Stimulated activated CD4-positive, alpha-beta T cell treated with anti-CD3 and anti-CD28 coated beads, Interleukin-1b, Interleukin-23, amount 100 ng/mL, for 1 hour (primary cell): ENCODE data around the gene PREP.

Experiments
- DNase-seq, 2 donors: peaks; one replicate each; pipeline ENCODE4 v3.0.0-alpha.2; 2020; ENCODE audit warnings: low read depth in 2 of 2

PREP gene

DNA sequence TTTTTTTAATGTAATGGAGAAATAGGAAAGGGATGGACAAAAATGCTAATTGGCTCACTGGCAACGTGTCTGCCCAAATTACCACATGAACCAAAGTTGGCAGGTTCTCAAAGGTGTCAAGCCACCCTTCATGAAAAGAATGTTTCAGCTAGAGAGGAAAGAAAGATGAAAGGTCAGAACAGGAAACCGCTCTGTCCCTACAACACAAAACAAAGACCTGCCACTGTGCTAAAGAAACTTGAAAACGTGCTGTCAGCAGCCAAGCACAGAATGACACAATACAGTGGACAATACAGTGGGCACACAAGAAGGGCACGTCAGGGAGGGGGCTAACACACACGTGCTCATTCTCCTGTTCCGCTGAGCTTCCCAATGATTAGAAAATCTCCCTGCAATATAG is 4.9 kb downstream of the PREP start:
- no peak for DNase-seq

- DNase-seq, result no peak
These were observed 11.2 kb downstream of the PREP start for GRCh38 chr6:105391705-105392104.

- DNase-seq, result no peak
These were observed 13.3 kb downstream of the PREP start for GRCh38 chr6:105389543-105389942.

GRCh38 chr6:105388392-105388791 is 14.5 kb downstream of the PREP start:
- DNase-seq, result no peak

- DNase-seq, result no peak
These were observed 18.9 kb downstream of the PREP start for GRCh38 chr6:105384004-105384403.

DNA sequence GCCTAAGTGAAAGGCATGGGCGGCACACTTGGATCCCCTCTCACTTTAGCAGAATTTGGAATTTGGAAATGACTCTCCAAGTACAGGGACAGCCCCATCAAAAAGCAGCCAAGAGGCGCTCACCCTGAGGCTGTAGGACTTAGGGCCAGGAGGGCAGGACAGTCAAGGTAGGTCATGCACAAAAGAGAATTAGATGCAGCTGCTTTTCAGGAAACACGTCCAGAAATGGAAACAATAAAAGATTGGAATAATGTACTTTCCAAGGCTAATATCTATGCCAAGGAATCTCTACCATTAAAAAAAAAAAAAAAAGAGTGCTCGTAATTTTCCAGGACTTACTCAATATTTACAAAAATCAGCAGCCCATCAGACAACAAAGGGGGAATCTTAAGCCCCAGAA is 19.9 kb downstream of the PREP start:
- DNase-seq, result no peak

DNA sequence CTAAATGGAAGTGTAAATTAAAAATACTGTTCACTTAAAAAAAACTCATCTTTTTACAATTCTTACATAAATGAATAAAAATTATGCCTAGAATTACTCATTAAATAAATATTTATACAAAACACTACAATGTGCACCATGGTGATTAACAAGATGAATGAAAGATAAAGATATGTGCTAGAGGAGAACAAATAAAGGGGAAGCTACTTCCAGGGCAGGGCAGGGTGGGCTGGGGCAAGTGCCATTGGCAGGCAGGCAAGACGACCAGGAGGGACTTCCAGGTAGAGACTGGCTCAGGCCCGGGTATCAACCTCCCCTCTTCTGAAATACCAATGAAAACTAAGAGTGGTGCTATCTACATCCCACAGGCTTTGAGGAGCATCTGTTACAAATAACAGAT is 20.4 kb downstream of the PREP start:
- DNase-seq, result no peak

- no peak for DNase-seq
These were observed 22.2 kb downstream of the PREP start for GRCh38 chr6:105380634-105381033.

DNA sequence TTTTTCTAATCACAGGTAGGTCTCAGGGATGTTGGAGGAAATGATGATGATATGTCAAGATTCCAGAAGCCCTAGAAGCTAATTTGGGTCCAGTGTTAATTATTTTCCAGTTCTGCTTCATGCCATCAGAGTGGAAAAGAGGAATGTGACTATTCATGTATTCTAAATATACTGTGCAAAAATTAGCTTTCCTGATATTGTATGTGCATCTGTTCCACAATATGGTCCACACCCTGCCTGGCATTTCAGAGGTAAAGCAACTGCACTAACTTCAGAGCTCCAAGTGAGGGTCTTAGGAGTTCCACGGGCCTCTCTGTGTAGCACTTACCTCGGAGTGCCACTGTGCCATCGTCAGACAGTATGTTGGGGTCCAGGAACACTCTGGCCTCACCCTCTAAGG is 27.1 kb downstream of the PREP start:
- no peak for DNase-seq

- DNase-seq, result no peak
These were observed 28.9 kb downstream of the PREP start for GRCh38 chr6:105374010-105374420.

GRCh38 chr6:105373481-105373880 is 29.4 kb downstream of the PREP start:
- DNase-seq, result no peak

- no peak for DNase-seq
These were observed 30.1 kb downstream of the PREP start for GRCh38 chr6:105372849-105373182.

DNA sequence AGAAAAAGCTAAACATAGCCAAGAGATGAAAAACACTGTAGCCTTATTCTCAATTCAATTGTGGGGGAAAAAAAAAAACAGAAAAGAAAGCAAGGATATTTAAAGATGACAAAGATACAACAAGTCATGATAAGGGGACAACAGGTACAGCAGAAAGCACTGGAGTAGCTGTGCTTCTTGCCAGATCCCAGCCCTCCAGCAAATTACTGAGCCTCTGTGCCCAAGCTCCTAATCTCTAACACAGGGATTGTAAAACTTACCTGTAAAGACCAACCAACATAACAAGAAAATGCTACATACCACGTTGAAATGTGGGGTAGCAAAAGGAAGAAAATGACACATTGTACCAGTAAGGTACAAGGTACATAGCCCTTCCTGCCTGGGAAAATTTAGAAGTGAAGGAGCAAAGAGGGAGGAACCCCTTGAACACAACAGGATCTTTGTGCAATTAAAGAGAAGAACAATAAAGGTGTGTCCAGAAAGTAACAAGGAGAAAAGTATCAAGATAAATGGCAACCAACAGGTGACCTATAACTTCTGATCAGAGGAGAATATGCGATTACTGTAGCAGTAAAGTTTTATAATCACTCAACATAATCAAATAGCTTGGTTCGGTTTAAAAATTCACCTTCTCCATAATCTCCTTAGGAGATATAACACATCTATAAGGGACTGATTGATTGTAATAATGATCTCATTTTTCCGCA is 30.6 kb downstream of the PREP start:
- DNase-seq, result no peak

DNA sequence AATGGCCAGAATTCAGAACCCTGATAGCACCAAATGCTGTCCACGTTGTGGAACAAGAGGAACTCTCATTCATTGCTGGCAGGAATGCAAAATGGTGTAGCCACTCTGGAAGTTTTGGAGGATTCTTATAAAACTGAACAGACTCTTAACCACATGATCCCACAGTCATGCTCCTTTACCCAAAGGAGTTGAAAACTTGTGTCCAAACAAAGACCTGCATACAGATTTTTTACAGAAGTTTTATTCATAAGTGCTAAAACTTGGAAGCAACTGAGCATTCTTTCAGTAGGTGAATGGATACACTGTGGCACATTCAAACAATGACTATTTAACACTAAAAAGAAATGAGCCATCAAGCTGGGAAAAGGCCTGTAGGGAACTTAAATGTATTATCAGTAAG is 32.5 kb downstream of the PREP start:
- no peak for DNase-seq

GRCh38 chr6:105369145-105369544 is 33.7 kb downstream of the PREP start:
- DNase-seq, result no peak

DNA sequence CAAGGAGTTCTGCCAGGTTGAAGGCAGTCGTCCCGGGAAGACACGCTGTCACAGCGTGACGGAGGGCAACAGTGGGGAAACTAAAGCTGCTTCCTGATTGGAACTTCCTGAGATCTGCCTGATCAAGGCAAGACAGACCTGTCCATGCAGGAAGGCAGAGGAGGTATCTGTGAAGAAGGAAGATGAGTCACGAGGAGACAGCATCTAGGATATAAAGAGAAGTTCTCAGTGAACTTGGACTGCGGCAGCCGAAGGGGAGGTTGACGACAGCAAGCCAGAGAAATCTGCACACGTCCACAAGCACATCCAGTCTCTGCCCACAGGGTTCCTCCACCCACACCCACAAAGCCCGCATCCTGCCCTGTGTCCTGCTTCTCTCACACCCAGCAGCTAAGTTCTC is 38.6 kb downstream of the PREP start:
- no peak for DNase-seq

GRCh38 chr6:105363100-105363754 is 39.7 kb downstream of the PREP start:
- no peak for DNase-seq

DNA sequence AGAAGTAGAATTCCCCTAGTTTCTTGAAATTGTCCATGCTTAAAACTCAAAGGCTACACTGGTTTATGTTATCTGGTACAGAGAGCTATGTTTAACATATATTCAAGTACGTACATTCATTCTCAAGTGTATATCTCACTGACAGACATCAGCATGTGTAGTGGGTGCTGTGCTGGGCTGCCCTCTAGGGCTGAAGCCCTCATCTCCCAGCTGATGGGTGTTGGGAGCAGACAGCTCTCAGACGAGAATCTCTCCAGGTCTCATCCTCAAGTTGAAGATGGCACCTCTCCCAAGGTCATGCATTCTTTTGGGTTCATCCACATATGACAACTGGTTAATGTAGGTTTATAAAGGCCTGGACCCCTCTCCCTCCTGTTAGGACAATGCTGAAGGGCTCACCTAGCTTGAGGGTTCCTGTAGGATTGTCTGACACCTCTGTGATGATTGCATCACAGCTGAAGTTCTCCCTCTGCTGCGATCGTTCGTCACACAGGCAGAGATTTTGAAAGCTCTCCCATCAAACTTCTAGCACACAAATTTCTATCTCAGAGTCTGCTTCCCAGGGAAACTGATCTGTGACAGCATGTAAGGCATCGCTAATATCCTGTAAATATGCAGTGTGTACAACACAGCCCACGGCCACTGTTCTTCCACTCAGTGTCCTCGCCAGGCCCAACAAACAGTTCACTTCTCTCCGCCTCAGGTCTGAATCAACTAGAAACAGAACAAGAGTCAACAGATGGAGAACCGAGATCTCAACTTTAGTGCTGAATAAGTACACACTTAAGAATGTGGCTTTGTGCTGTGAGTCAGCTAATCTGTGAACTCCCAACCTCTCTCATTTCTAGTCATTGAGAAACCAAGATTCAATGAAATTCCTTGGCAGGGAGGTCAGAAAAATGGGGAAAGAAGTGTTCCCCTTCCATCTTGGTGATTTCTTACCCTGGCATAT is 43.2 kb downstream of the PREP start:
- DNase-seq, result no peak

DNA sequence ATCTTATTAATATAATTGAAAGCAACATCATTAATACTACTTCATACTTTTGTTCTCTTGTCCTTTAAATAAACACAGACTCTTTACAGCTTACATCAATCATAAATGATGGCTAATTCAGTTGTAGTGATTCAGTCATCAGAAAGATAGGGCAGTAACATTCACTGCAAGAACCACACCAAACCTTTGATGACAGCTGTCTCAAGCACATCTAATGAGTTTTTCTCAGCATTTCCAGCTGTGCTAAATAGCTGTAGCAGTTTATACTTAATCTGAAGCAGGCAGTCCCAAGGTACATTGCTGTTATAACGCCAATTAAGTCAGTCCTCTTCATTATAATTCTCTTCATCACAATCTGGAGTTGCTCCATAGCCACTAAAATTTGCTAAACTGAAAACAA is 45.7 kb downstream of the PREP start:
- DNase-seq, result no peak

DNA sequence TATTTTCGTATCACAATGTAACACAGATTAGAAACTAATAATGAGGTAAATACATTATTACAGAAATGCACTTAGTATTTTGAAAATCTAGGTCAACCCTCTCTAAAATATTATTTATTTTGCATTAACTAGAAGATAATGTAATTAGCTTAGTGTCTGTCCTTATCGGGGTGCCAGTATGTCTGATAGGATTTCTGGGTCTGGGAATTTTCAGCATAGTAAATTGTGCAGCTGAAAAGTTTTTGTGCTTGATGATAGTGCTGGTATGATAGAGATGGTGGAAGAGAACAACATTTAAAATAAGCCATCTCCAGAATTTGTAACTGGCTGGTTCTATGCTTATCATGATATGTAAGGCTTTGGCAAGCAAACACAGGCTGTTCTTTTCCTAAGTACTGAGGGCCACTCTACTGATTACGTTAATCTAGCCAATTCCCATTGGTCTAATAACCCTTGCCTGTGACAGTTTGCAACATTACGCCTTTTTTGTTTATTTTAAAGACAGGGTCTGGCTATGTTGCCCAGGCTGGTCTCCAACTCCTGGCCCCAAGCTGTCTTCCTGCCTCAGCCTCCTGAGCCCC is 50.8 kb downstream of the PREP start:
- no peak for DNase-seq

DNA sequence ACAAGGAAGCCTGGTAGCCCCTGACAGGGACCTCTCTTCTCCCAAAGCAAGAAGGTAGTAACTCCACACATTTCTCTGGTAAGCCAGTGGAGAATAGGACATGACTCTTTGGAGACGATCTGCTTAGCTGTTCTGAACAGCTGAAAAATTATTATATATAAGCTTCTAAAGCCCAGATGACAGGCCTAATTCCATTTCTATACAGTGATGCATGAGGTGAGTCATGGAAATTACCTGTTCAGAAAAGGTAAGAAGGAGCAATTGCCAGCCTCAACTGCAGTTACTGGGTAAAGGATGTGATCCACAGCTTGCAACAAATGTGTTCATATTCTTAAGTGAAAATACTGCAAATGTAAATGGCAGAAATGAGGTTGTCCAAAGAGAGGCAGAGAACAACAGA is 54.0 kb downstream of the PREP start:
- no peak for DNase-seq

- no peak for DNase-seq
These were observed 56.8 kb downstream of the PREP start for GRCh38 chr6:105346052-105346451.
